ENCODE data around the gene C3AR1. TPM values are rescaled to one million over a fixed set of nuclear protein-coding genes. Genes with fewer than 3 reads are reported as not detected.

Gene C3AR1
- total RNA-seq, 3 donors from 2014 or later: 6.6 to 46.2 (median 17.7) TPM

DNA sequence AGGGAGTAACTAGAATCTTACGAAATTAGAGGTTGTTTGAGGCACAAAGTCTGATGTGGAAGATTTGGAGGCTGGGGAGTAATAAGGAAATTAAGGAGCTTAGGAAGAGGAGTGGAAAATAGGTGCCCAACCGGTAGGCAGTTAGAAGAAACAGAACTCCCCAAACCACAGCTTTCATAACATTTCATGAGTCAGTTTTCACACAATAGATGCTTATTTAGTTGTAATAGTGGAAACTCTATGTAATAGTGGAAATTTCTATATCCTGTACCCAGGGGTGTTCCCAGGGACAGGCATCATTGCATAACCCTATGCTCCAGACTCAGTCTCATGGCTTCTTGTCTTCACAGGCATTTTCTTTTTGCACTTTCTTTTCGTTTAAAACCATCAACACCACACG lies 8.3 kb downstream of the C3AR1 start:
- Histone ChIP-seq H3K27ac (no peak overlapping the region), H3K9me3 (no peaks in the 10 kb centered on the region), H3K36me3 (peaks cover 8% of the 10 kb centered on the region), H3K4me3 (no peak overlapping the region), H3K4me1 (no peaks in the 10 kb centered on the region), H3K27me3 (no peaks in the 10 kb centered on the region)
- TF ChIP-seq, protein P1, sequence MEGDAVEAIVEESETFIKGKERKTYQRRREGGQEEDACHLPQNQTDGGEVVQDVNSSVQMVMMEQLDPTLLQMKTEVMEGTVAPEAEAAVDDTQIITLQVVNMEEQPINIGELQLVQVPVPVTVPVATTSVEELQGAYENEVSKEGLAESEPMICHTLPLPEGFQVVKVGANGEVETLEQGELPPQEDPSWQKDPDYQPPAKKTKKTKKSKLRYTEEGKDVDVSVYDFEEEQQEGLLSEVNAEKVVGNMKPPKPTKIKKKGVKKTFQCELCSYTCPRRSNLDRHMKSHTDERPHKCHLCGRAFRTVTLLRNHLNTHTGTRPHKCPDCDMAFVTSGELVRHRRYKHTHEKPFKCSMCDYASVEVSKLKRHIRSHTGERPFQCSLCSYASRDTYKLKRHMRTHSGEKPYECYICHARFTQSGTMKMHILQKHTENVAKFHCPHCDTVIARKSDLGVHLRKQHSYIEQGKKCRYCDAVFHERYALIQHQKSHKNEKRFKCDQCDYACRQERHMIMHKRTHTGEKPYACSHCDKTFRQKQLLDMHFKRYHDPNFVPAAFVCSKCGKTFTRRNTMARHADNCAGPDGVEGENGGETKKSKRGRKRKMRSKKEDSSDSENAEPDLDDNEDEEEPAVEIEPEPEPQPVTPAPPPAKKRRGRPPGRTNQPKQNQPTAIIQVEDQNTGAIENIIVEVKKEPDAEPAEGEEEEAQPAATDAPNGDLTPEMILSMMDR (IDR thresholded peaks at IDR 0.05): no peak
- TF ChIP-seq POLR2AphosphoS5 (IDR thresholded peaks at IDR 0.05): no peak
- no peak for TF ChIP-seq POLR2A (IDR thresholded peaks at IDR 0.05)
- DNase-seq (ENCODE audit: low spot score in 2 of 2): no peak
- intact Hi-C loops (cut with DNase I; ENCODE audit: low total_unique reads): no loop called here

DNA sequence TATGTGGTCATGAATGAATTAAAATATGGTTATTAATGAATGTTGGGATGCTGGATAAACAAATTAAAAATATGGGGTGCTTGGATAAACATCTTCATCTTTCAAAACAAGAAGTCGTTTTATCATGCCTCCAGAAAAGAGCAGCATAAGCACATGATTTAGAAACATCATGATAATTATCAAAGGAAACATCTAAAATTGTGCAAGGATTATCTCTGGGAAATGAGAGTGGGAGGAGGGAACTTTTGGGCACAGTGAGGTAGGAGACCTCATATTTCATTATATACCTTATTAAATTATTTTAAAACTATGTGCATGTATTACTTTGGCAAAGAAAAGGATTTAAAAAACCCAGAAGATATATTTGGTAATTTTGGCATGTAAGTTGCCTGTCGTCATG lies 8.9 kb downstream of the C3AR1 start:
- TF ChIP-seq POLR2A (IDR thresholded peaks at IDR 0.05) (no peak), POLR2AphosphoS5 (IDR thresholded peaks at IDR 0.05) (no peak)
- TF ChIP-seq, protein P1 (IDR thresholded peaks at IDR 0.05): no peak
- Histone ChIP-seq H3K9me3 (no peaks in the 10 kb centered on the region), H3K4me3 (no peak overlapping the region), H3K27me3 (no peaks in the 10 kb centered on the region), H3K27ac (no peak overlapping the region), H3K36me3 (peaks cover 8% of the 10 kb centered on the region), H3K4me1 (no peaks in the 10 kb centered on the region)
- DNase-seq (ENCODE audit: low spot score in 2 of 2): no peak
- intact Hi-C loops (cut with DNase I; ENCODE audit: low total_unique reads): no loop called here

DNA sequence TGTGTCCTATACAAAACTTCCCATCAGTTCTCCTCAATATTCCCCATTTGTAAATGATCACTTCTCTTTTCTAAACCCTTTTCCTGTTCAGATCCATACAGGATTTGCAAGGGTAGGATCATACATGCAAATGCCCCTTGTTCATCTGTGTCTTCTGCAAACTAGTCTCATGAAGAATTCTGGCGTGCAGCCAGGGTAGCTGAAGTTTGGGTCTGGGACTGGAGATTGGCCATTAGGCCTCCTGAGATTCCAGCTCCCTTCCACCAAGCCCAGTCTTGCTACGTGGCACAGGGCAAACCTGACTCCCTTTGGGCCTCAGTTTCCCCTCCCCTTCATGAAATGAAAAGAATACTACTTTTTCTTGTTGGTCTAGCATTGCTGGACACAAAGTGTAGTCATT lies 11.3 kb downstream of the C3AR1 start:
- Histone ChIP-seq H3K4me3 (no peak overlapping the region), H3K27ac (no peak overlapping the region), H3K9me3 (no peaks in the 10 kb centered on the region), H3K4me1 (no peaks in the 10 kb centered on the region), H3K36me3 (peaks cover 8% of the 10 kb centered on the region), H3K27me3 (no peaks in the 10 kb centered on the region)
- intact Hi-C loops (cut with DNase I; ENCODE audit: low total_unique reads): no loop called here
- DNase-seq (ENCODE audit: low spot score in 2 of 2): no peak
- no peak for TF ChIP-seq POLR2AphosphoS5 (IDR thresholded peaks at IDR 0.05)

DNA sequence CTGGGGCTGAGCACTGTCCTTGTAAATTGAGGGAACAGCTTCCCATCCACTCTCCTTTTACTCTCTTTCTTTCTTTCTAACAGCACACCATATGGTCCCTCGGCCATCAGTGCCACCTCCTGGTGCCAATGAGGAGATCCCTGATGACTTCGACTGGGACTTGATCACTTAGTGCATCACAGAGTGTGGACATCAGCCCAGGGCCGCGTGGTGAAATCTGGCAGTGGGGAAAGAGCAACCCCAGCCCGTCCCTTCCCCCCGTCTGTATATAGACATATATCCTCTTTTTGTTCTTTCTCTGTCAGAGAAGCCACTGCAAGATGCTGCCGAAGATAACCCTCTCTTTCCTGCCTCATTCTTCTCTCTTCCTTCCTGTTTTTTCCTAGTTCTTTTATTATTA lies 13.5 kb downstream of the C3AR1 start:
- no peak for DNase-seq (ENCODE audit: low spot score in 2 of 2)
- TF ChIP-seq, protein P1 (IDR thresholded peaks at IDR 0.05): no peak
- TF ChIP-seq POLR2A (IDR thresholded peaks at IDR 0.05) (no peak), POLR2AphosphoS5 (IDR thresholded peaks at IDR 0.05) (no peak)
- intact Hi-C loops (cut with DNase I; ENCODE audit: low total_unique reads): no loop called here
- Histone ChIP-seq H3K9me3 (no peaks in the 10 kb centered on the region), H3K4me1 (no peaks in the 10 kb centered on the region), H3K4me3 (no peak overlapping the region), H3K36me3 (peaks cover 8% of the 10 kb centered on the region), H3K27ac (no peak overlapping the region), H3K27me3 (no peaks in the 10 kb centered on the region)

DNA sequence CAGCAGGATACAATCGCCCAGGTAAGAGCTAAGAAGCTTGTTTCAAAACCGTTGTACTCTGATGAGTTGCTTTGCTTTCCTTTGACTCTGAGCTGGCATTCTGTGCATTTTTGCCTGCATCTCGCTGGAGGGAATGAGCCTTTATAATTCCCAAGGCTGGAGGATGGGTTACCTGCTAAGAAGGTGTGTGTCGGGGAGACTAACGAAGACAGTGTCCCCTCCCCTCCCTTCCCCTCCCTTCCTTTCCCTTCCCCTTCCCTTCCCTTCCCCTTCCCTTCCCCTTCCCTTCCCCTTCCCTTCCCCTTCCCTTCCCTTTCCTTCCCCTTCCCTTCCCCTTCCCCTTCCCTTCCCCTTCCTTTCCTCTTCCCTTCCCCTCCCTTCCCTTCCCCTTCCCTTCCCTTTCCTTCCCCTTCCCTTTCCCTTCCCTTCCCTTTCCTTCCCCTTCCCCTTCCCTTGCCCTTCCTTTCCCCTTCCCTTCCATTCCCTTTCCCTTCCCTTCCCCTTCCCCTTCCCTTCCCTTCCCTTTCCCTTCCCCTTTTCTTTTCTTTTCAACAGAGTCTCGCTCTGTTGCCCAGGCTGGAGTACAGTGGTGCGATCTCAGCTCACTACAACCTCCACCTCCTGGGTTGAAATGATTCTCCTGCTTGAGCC lies 15.4 kb downstream of the C3AR1 start:
- DNase-seq (ENCODE audit: low spot score in 2 of 2): no peak
- TF ChIP-seq POLR2AphosphoS5 (IDR thresholded peaks at IDR 0.05): no peak
- TF ChIP-seq POLR2A (IDR thresholded peaks at IDR 0.05): no peak
- TF ChIP-seq, protein P1 (IDR thresholded peaks at IDR 0.05): no peak
- Histone ChIP-seq H3K36me3 (peaks cover 8% of the 10 kb centered on the region), H3K9me3 (no peaks in the 10 kb centered on the region), H3K27ac (no peak overlapping the region), H3K27me3 (no peaks in the 10 kb centered on the region), H3K4me3 (no peak overlapping the region), H3K4me1 (no peaks in the 10 kb centered on the region)
- intact Hi-C loops (cut with DNase I; ENCODE audit: low total_unique reads): no loop called here

All from breast epithelium (tissue), 4 donors.